Effector memory CD8-positive, alpha-beta T cell (primary cell): ENCODE measurements around the gene MIOS.
A peak's percentile ranks its signal among the peaks of the same experiment; 100 is the strongest.
"Not testable (repeated sequence)": the region's sequence is repeated elsewhere in the genome, so short reads cannot be mapped to it uniquely, and the experiment has no call there.

Source experiments
- ATAC-seq: fragments of 150-1000 bp; cut with Tn5 transposase; replicated peaks from 2 replicates; pipeline ENCODE4 v1.10.0; 2021; ENCODE audit warnings: mild to moderate bottlenecking, moderate library complexity
- DNase-seq, 3 experiments: peaks; one replicate each; pipeline ENCODE4 v3.0.0; 2021
- H3K27ac Mint-ChIP-seq, 2 donors: one replicate each; pipeline ENCODE4 v1.8.0; 2022; ENCODE audit warnings: mild to moderate bottlenecking in 2 of 2, mixed read lengths in 2 of 2, moderate library complexity in 2 of 2
- H3K27me3 Mint-ChIP-seq, 2 donors: one replicate each; pipeline ENCODE4 v1.8.0; 2022; ENCODE audit warnings: mixed read lengths in 2 of 2
- H3K36me3 Mint-ChIP-seq: one replicate; pipeline ENCODE4 v1.8.0; 2022; ENCODE audit warnings: mild to moderate bottlenecking, moderate library complexity, mixed read lengths; ENCODE audit not compliant: insufficient read depth
- H3K4me1 Mint-ChIP-seq, 2 donors: one replicate each; pipeline ENCODE4 v1.8.0; 2022; ENCODE audit warnings: low read depth in 2 of 2, mixed read lengths in 2 of 2
- H3K4me3 Mint-ChIP-seq, 2 donors: one replicate each; pipeline ENCODE4 v1.8.0; 2022; ENCODE audit warnings: mild to moderate bottlenecking in 2 of 2, mixed read lengths in 2 of 2, moderate library complexity in 2 of 2
- H3K9me3 Mint-ChIP-seq, 2 donors: one replicate each; pipeline ENCODE4 v1.8.0; 2022; ENCODE audit warnings: mixed read lengths in 2 of 2

MIOS gene

DNA sequence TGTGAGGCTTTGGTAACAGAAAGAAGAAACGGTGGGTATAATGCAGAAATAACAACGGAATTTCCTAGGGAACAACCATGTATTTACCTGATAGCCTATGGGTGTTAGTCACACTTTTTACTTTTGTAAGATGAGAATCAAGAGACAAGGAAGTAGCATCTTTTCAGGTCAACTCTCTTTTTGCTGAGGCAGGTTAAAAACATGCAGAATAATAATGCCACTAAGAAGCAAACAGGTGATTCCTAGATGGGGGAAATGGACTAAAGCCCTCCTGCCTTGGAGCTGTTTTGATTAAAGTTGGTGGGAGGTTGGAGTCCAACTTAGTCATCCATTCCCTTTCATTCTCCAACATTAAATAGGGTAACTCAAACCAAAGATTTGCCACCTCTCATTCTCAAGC is 29.0 kb upstream of the MIOS start:
- no peak for DNase-seq
- no peaks in the 10 kb centered on the region for H3K9me3 Mint-ChIP-seq
- H3K4me1 Mint-ChIP-seq, result no peaks in the 10 kb centered on the region
- no peak for ATAC-seq
- H3K27me3 Mint-ChIP-seq, result peaks cover 15 to 30% of the 10 kb centered on the region in 2 donors
- no peak overlapping the region for H3K4me3 Mint-ChIP-seq
- H3K36me3 Mint-ChIP-seq, result no peaks in the 10 kb centered on the region
- no peak overlapping the region for H3K27ac Mint-ChIP-seq

DNA sequence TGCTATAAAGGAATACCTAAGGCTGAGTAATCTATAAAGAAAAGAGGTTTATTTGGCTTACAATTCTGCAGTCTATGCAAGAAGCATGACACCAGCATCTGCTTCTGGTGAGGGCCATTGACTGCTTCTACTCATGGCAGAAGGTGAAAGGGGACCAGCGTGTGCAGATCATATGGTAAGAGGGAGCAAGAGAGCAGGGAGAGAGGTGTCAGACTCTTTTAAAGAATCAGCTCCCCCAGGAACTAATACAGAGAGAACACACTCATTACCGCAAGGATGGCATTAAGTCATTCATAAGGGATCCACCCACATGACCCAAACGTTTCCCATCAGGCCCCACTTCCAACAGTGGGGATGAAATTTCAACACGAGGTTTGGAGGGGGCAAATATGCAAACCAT is 27.5 kb upstream of the MIOS start:
- ATAC-seq, result no peak
- DNase-seq, result no peak
- H3K4me3 Mint-ChIP-seq, result no peak overlapping the region
- peaks cover 6 to 20% of the 10 kb centered on the region in 2 donors for H3K27me3 Mint-ChIP-seq
- no peaks in the 10 kb centered on the region for H3K36me3 Mint-ChIP-seq
- no peaks in the 10 kb centered on the region for H3K4me1 Mint-ChIP-seq
- peak overlapping the region in 1 of 2 donors; percentile 32 for H3K27ac Mint-ChIP-seq
- H3K9me3 Mint-ChIP-seq, result no peaks in the 10 kb centered on the region

DNA sequence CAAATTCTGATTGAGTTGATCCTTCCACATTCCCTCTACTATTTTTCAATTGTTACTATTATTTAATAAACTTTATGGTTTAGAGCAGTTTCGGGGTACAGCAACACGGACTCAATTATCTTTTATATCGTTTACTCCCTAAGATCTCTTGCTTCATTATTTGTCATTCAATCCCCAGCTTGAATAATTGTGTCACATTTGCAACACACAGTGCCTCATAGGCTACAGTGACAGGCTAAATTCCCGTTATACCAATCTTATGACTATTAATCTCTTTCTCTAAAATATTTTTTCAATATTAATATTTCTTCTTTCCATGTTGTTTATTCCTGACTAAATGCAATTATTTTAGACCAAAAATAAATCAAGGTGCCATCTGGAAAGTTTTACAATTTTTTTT is 27.0 kb upstream of the MIOS start:
- Mint-ChIP-seq H3K9me3 (no peaks in the 10 kb centered on the region), H3K4me3 (no peak overlapping the region), H3K36me3 (no peaks in the 10 kb centered on the region), H3K27ac (no peak overlapping the region), H3K27me3 (peaks cover 6 to 15% of the 10 kb centered on the region in 2 donors), H3K4me1 (no peaks in the 10 kb centered on the region)
- no peak for ATAC-seq
- DNase-seq, result no peak

DNA sequence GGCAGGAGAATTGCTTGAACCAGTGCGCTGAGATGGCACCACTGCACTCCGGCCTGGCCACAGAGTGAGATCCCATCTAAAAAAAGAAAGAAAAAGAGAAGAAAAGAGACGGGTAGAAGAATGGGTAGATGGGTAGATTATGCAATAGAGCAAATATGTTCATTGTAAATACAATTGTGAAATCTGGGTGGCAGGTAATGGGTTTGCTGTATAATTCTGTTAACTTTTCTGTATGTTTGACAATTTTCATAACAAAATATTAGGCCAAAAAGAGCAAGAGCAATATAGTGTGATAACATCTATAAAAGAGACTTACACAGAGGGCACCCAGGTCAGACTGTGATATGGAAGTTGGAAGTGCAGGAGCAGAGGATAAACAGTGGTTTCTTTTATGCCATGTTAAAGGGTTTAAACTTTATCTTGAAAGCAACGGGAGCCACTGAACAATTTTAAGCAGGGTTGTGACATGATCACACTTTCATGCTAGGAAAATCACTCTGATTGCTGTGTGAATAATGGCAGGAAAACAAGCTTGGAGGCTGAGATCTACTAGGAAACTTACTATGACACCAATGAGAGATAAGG is 24.3 kb upstream of the MIOS start:
- Mint-ChIP-seq H3K27me3 (peaks cover 0 to 6% of the 10 kb centered on the region in 2 donors), H3K27ac (no peak overlapping the region), H3K36me3 (no peaks in the 10 kb centered on the region), H3K4me1 (no peaks in the 10 kb centered on the region), H3K9me3 (no peaks in the 10 kb centered on the region), H3K4me3 (no peak overlapping the region)
- no peak for ATAC-seq
- no peak for DNase-seq

DNA sequence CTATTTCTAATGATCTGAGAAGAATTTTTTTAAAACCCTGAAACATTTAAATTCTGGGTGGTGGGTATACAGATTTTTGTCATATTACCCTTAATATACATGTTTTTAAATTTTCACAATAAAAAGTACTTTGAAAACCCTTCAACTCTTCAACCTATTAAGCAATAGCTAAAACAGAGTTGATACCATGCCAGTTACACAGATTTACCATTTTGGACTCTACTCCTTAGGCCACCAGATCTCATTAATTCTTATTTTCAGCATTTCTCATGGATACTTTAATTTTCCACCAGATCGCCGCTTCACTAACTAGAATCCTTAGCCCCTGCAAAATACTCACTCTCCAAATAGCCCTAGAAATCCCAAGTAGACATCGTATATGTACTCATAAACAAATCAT is 18.3 kb upstream of the MIOS start:
- DNase-seq (no peak), ATAC-seq (no peak)
- Mint-ChIP-seq H3K27me3 (peaks cover 0 to 7% of the 10 kb centered on the region in 2 donors), H3K4me1 (no peaks in the 10 kb centered on the region), H3K4me3 (no peak overlapping the region), H3K27ac (no peak overlapping the region), H3K36me3 (no peaks in the 10 kb centered on the region), H3K9me3 (no peaks in the 10 kb centered on the region)

DNA sequence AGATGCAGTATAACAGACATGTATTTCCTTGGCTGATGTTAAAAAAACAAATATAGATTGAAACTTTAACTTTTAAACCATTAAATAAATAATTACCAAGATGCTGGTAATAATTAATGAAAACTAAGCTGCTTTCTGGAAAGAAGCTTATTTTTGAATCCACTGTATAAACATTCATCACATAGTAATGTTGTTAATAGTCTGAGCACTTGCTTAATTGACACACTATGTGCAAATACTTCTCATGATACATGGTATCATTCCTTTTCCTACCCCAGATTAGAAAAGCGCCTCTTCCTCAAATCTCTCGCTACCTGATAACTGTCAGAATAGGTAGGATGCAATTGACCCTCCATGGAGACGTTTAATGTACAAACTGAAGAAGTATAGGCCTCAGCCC is 16.0 kb upstream of the MIOS start:
- H3K27me3 Mint-ChIP-seq, result peaks cover 0 to 10% of the 10 kb centered on the region in 2 donors
- H3K36me3 Mint-ChIP-seq, result no peaks in the 10 kb centered on the region
- H3K27ac Mint-ChIP-seq, result no peak overlapping the region
- H3K9me3 Mint-ChIP-seq, result no peaks in the 10 kb centered on the region
- no peak for ATAC-seq
- DNase-seq, result no peak
- H3K4me3 Mint-ChIP-seq, result no peak overlapping the region
- no peaks in the 10 kb centered on the region for H3K4me1 Mint-ChIP-seq

DNA sequence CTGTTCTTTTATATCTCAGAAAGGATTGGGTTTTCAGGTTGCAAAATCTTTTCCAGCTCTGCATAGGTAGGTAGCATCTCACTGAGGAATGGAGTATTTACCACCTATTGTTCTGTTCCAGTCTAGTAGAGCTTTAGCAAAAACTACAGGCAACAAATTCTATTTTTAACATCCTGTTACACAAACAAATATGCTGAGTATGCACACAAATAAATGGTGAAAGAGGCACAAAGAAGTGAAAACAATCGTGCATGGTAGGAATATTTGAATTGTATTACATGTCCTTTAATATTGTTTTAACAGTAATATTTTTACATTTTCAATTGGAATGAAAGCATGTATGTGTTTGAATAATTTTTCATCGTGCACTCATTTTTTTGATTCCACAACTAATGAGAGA is 14.5 kb upstream of the MIOS start:
- DNase-seq, result no peak
- H3K36me3 Mint-ChIP-seq, result no peaks in the 10 kb centered on the region
- no peak overlapping the region for H3K27ac Mint-ChIP-seq
- H3K27me3 Mint-ChIP-seq, result peaks cover 0 to 18% of the 10 kb centered on the region in 2 donors
- H3K4me1 Mint-ChIP-seq, result no peaks in the 10 kb centered on the region
- H3K4me3 Mint-ChIP-seq, result no peak overlapping the region
- ATAC-seq, result no peak
- H3K9me3 Mint-ChIP-seq, result no peaks in the 10 kb centered on the region

DNA sequence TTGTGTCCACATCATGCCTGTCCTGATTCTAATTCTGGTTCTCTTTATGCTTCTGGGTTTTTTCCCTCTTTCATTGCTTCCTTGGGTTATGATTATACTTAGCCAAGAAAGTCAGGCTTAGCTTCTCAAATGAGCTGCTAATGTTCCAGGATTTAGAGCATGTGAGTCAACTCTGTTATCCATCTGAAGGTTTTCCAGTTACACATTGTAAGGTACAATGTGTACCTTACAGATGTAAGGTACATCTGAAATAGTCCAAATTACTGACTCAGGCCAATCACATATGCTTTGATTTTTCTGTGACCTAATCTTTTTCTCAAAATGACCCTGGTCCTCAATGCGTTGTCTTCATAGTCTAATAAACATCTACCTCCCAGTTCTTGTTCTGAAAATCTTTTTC is 13.3 kb upstream of the MIOS start:
- Mint-ChIP-seq H3K4me3 (no peak overlapping the region), H3K4me1 (peaks cover 0 to 1% of the 10 kb centered on the region in 2 donors), H3K27ac (no peak overlapping the region), H3K36me3 (no peaks in the 10 kb centered on the region), H3K9me3 (no peaks in the 10 kb centered on the region), H3K27me3 (peaks cover 6 to 23% of the 10 kb centered on the region in 2 donors)
- DNase-seq (no peak), ATAC-seq (no peak)

DNA sequence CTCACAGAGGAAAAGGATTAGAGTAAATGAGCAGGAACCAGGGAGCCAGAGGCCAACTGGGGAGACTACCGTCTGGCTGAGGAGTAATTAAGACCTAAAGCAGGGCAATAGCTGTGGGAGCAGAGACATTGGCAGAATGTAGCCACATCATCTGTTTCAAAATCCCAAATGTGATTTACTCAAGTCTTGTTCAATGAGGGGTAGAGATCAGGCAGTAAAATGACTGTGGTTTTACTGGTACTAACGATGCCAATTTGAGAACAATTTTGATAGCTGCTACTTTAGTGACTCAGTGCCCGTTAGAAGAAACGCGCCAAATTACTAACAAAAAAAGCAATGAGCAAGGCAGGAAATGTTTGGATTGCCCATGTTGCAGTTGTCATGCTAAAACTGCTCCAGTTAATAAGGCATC is 12.7 kb upstream of the MIOS start:
- DNase-seq, result no peak

DNA sequence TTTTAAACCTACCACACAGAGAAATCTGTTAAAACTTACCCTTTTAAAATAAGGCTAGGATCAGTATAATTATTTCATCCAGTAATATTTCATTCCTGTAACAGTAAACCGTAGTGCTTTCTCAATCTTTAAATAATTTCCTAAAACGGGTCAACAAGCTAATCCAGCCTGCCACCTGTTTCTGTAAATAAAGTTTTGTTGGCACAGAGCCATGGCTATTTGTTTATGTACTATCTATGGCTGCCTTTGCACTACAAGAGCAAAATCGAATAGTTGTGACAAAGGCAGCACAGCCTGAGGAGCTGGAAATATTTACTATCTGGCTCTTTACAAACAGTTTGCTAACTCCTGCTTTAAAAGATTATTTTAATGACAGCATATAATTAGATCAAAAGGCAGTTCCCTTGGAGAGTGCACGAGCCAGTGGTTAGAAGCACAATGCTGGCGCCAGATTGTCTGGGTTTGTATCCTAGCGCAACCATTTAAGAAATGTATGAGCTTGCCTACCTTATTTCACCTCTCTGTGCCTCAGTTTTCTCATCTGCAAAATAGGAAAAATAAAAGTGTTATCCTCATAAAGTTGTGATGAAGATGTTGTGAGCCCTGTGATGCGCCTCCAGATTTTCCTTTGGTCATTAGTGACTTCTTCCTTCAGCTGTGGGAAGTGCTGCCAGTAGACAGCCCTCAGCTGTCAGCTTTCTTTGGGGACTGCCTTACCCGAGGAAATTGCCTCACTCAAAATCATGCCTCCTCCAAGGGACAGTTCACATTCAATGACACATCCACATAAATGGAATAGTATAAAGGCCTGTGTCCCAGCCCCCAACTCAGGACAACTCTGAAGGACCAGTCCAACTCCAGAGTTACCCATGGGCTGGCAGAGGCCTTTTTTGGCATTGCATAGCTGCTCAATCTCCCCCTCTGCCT is 11.8 kb upstream of the MIOS start:
- no peak overlapping the region for H3K27ac Mint-ChIP-seq
- no peak overlapping the region for H3K4me3 Mint-ChIP-seq
- peaks cover 6 to 23% of the 10 kb centered on the region in 2 donors for H3K27me3 Mint-ChIP-seq
- no peaks in the 10 kb centered on the region for H3K9me3 Mint-ChIP-seq
- no peak for DNase-seq
- H3K36me3 Mint-ChIP-seq, result no peaks in the 10 kb centered on the region
- H3K4me1 Mint-ChIP-seq, result peaks cover 0 to 1% of the 10 kb centered on the region in 2 donors
- ATAC-seq, result no peak

More for the DNA sequence above, 12.7 kb upstream of the MIOS start:
- peaks cover 6 to 23% of the 10 kb centered on the region in 2 donors for H3K27me3 Mint-ChIP-seq
- H3K9me3 Mint-ChIP-seq, result no peaks in the 10 kb centered on the region
- H3K36me3 Mint-ChIP-seq, result no peaks in the 10 kb centered on the region
- ATAC-seq, result no peak
- H3K4me3 Mint-ChIP-seq, result no peak overlapping the region
- H3K4me1 Mint-ChIP-seq, result peaks cover 0 to 1% of the 10 kb centered on the region in 2 donors
- no peak overlapping the region for H3K27ac Mint-ChIP-seq

DNA sequence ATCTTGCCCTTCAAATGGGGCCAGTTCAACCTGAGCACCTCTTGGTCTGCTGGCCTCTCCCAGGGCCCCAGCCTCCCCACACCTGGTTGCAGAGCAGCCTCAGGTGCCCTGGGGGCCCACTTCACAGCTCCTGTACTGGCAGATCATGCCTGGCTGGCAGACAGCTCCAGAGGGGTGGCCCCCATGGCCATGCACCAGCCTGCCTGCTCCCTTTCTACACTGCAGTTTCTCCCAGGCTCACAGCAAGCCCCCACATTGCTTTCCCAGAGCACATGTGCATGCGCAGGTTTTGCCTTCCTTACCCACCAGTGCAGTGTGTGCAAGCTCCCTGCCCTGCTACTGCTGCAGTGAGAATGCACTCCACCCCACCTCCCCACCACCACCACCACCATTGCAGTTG is 9.8 kb upstream of the MIOS start:
- Mint-ChIP-seq H3K4me3 (no peak overlapping the region), H3K27me3 (peaks cover 6 to 20% of the 10 kb centered on the region in 2 donors), H3K9me3 (no peaks in the 10 kb centered on the region), H3K36me3 (no peaks in the 10 kb centered on the region), H3K27ac (no peak overlapping the region), H3K4me1 (peaks cover 0 to 1% of the 10 kb centered on the region in 2 donors)
- no peak for ATAC-seq
- DNase-seq, result no peak

DNA sequence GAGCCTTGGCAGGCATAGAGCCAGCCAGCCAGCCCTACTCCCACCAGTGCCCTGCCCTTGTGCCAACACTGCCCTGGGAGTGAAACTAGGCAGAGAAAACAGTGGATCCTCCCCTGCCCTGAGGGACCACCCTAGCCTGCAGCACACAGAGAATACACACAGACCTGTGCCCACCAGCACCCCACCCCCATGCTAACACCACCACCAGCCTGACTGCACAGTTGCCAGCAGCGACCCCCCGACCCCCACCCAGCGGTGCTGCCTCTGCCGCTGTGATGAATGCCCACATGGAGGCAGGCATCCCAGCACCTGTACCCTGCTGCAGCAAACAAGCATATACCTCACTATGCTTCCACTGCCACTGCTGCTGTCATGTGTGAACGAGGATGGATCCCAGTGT is 9.4 kb upstream of the MIOS start:
- Mint-ChIP-seq H3K27me3 (peaks cover 6 to 16% of the 10 kb centered on the region in 2 donors), H3K36me3 (no peaks in the 10 kb centered on the region), H3K4me3 (no peak overlapping the region), H3K27ac (no peak overlapping the region), H3K4me1 (peaks cover 0 to 1% of the 10 kb centered on the region in 2 donors), H3K9me3 (no peaks in the 10 kb centered on the region)
- DNase-seq, result no peak
- ATAC-seq, result no peak

DNA sequence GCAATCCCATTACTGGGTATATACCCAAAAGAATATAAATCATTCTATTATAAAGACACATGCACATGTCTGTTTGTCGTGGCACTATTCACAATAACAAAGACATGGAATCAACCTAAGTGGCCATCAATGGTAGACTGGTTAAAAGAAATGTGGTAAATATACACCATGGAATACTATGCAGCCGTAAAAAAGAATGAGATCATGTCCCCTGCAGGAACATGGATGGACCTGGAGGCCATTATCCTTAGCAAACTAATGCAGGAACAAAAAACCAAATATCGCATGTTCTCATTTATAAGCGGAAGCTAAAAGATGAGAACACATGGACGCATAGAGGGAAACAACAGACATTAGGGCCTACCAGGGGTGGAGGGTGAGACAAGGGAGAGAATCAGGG is 5.1 kb upstream of the MIOS start:
- DNase-seq, H3K4me3 Mint-ChIP-seq, H3K4me1 Mint-ChIP-seq, H3K27ac Mint-ChIP-seq, H3K27me3 Mint-ChIP-seq, H3K9me3 Mint-ChIP-seq, ATAC-seq, H3K36me3 Mint-ChIP-seq: not testable (repeated sequence)

DNA sequence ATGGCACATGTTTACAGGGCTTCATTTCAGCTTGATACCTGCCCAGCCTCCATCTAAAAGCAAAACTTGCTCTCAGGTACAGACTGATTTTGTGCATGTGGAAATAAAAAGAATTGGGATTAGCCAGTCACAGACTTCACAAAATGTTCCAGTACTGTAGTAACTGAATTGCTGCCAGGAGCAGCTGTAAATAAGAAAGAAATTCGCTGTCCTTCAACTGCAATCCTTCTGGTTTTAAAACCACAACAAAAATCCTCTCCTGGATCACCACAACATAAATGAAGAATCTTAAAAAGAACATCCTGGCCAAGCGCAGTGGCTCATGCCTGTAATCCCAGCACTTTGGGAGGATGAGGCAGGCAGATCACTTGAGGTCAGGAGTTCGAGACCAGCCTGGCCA is 3.9 kb upstream of the MIOS start:
- DNase-seq (no peak), ATAC-seq (no peak)
- peaks cover 0 to under 1% of the 10 kb centered on the region in 2 donors for H3K27me3 Mint-ChIP-seq
- no peak overlapping the region for H3K4me3 Mint-ChIP-seq
- H3K36me3 Mint-ChIP-seq, result no peaks in the 10 kb centered on the region
- no peak overlapping the region for H3K27ac Mint-ChIP-seq
- H3K4me1 Mint-ChIP-seq, result peaks cover 0 to under 1% of the 10 kb centered on the region in 2 donors
- H3K9me3 Mint-ChIP-seq, result no peaks in the 10 kb centered on the region
